ENCODE results near the gene ELOVL2. TPM values are rescaled to one million over a fixed set of nuclear protein-coding genes. Genes with fewer than 3 reads are reported as not detected.

Gene ELOVL2
- total RNA-seq, 2 donors from 2014 or later = 0.23 to 0.38 TPM

- intact Hi-C loops (cut with DNase I) = no loop called here
- DNase-seq (ENCODE audit: low spot score) = no peak
Observed at GRCh38 chr6:11062715-11063114, 18.6 kb upstream of the ELOVL2 start.

DNA sequence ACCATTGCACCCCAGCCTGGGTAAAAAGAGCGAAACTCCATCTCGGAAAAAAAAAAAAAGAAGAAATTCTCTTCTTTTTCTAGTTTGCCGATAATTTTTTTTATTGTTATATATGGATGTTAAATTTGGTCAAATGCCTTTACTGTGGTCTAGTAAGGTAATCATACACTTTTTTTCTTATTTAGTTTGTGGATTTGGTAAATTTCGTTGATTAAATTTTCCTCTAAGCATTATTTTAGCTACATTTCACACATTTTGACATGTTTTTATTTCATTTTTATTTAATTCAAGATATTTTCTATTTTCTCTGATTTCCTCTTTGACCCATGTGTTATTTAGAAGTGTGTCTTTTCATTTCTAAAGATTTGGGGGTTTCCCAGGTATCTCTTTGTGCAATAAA lies 18.0 kb upstream of the ELOVL2 start:
- intact Hi-C loops (cut with DNase I) = no loop called here

GRCh38 chr6:11058406-11058805 lies 14.3 kb upstream of the ELOVL2 start:
- no peak for DNase-seq (ENCODE audit: low spot score)
- intact Hi-C loops (cut with DNase I) = no loop called here

More for the DNA sequence above, 18.0 kb upstream of the ELOVL2 start:
- no peak for DNase-seq (ENCODE audit: low spot score)

GRCh38 chr6:11056871-11057270 lies 12.8 kb upstream of the ELOVL2 start:
- no peak for DNase-seq (ENCODE audit: low spot score)
- intact Hi-C loops (cut with DNase I) = no loop called here

DNA sequence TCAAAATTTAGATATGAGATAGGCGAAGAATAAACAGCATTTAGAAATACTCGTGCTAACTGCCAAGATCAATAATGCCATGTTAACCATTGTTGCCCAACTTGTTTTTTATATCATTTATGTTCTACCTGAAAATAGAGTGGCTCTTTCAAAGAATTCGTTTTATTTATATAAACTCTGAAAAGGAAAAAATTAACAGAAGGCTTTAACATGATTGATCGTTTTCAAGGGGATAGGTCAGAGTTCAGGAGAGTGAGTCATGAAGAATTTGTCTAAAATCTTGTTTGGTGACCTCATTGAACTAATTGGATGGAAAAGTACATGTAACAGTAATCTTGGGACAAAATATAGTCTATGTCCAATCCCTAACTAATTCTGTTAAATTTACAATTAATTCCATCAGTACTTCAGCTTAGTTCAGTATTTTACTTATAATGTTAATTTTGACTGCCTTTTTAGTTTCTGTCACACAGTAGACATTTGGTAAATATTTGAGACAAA lies 11.1 kb upstream of the ELOVL2 start:
- intact Hi-C loops (cut with DNase I) = no loop called here
- no peak for DNase-seq (ENCODE audit: low spot score)

GRCh38 chr6:11054722-11055121 lies 10.6 kb upstream of the ELOVL2 start:
- DNase-seq (ENCODE audit: low spot score) = no peak
- intact Hi-C loops (cut with DNase I) = no loop called here

GRCh38 chr6:11053307-11053706 lies 9.2 kb upstream of the ELOVL2 start:
- DNase-seq (ENCODE audit: low spot score) = no peak
- intact Hi-C loops (cut with DNase I) = no loop called here

DNA sequence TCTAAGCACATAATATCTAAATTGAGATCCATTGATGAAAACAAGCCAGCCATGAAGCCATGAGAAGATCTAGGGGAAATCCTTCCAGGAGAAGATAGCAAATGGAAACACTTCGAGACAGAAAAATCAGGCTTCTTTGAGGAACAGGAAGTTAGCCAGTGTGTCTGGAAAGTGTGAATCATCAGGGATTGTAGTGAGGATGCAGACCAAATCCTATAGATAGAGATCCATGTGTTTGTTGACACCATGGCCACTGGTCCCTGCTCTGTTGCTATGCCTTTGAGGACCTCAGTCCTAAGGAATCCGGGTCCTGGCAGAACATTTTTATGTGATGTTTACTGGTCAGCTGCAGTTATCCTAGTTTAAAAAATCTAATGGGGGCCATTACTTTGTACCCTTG lies 6.6 kb upstream of the ELOVL2 start:
- intact Hi-C loops (cut with DNase I) = no loop called here
- no peak for DNase-seq (ENCODE audit: low spot score)

DNA sequence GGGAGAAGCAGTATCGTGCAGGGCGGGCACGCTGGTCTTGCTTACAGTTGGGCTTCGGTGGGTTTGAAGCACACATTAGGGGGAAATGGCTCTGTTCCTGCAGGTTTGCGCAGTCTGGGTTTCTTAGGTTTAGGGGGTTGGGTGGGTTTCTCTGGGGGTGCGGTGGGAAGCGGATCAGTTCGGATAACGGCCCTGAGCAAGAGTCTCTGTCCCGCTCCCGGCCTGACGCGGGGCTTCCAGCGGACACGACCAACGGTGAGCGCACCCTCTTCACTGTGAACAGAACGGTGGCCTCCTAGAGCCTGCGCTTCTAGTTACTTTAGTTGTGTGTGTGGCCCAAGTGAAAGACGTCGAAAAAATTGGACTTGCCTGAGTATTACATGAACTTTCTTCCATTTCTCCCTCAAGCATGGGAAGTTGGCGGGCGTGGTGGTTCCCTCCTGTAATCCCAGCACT lies 635 bp upstream of the ELOVL2 start:
- DNase-seq (ENCODE audit: low spot score) = no peak
- intact Hi-C loops (cut with DNase I) = no loop called here

- intact Hi-C loops (cut with DNase I) = no loop called here
- no peak for DNase-seq (ENCODE audit: low spot score)
Observed at GRCh38 chr6:11043378-11043960, 636 bp downstream of the ELOVL2 start.

- intact Hi-C loops (cut with DNase I) = no loop called here
- no peak for DNase-seq (ENCODE audit: low spot score)
Observed at GRCh38 chr6:11042750-11043377, 1.2 kb downstream of the ELOVL2 start.

DNA sequence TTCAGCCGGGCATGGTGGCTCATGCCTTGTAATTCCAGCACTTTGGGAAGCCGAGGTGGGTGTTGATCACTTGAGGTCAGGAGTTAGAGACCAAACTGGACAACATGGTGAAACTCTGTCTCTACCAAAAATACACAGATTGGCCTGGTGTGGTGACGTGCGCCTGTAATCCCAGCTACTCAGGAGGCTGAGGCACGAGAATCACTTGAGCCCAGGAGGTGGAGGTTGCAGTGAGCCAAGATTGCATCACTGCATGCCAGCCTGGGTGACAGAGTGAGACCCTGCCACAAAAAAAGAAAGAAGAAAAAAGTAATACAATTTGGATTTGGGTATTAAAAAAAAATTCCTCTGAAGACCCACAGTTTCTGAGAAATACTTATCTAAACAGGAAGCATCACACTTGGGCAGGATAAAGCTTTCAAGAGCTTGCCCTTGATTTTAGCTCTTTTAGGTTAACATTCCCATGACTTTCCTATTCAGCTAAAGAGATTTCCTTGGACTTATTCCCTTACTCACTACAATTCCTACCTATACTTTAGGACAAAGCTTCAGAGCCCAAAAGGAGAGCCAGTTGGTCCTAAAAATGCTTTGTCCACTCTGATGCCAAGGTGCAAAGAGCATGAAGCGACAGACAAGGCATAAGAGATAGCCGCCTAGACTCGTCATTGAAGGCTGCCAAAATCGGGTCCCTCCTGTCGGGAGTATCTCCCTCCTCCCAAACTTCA lies 1.9 kb downstream of the ELOVL2 start:
- intact Hi-C loops (cut with DNase I) = no loop called here

GRCh38 chr6:11040134-11040533 lies 4.0 kb downstream of the ELOVL2 start:
- DNase-seq (ENCODE audit: low spot score) = no peak
- intact Hi-C loops (cut with DNase I) = no loop called here

More for the DNA sequence above, 1.9 kb downstream of the ELOVL2 start:
- DNase-seq (ENCODE audit: low spot score) = no peak

GRCh38 chr6:11039040-11039439 lies 5.1 kb downstream of the ELOVL2 start:
- DNase-seq (ENCODE audit: low spot score) = no peak
- intact Hi-C loops (cut with DNase I) = no loop called here

DNA sequence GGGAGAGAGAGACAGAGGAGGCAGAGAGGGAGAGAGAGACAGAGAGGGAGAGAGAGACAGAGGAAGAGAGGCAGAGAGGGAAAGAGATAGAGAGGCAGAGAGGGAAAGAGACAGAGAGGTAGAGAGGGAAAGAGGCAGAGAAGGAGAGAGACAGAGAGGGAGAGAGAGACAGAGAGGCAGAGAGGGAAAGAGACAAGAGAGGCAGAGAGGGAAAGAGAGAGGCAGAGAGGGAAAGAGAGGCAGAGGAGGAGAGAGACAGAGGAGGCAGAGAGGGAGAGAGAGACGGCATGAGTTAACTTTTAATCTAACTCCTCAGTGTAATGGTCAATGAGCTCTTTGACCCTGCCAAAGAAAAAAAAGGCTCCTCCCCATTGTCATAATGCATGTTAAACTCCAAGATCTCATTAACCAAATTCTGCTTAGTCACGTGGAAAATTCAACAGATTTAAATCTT lies 7.1 kb downstream of the ELOVL2 start:
- no peak for DNase-seq (ENCODE audit: low spot score)
- intact Hi-C loops (cut with DNase I) = no loop called here

- intact Hi-C loops (cut with DNase I) = no loop called here
- DNase-seq (ENCODE audit: low spot score) = no peak
Observed at GRCh38 chr6:11036351-11036740, 7.8 kb downstream of the ELOVL2 start.

GRCh38 chr6:11035616-11036350 lies 8.3 kb downstream of the ELOVL2 start:
- no peak for DNase-seq (ENCODE audit: low spot score)
- intact Hi-C loops (cut with DNase I) = loop anchor here in 1 of 2 donors (2.0 kb wide), 1 partner anchor 71 kb away; no protein-coding TSS in a partner anchor

- DNase-seq (ENCODE audit: low spot score) = no peak
- intact Hi-C loops (cut with DNase I) = loop anchor here in 1 of 2 donors (2.0 kb wide), 1 partner anchor 73 kb away; no protein-coding TSS in a partner anchor
Observed at GRCh38 chr6:11033825-11034224, 10.3 kb downstream of the ELOVL2 start.

DNA sequence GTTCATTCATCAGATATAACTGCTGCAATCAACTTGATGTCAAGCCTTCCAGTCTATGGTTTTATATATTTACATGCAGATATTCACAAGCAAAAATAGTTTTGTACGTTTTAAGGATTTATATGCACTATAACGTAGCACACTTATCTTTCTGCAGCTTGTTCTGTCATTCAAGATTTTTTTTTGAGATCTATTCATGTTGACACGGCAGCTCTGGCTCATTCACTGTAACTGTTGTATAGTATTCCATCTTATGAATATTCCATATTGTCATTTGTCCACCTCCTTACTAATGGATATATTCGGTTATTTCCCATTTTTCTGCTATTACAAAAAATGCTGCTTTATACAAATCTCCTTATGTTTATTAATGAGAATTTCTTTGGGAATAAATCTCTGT lies 13.2 kb downstream of the ELOVL2 start:
- intact Hi-C loops (cut with DNase I) = no loop called here
- no peak for DNase-seq (ENCODE audit: low spot score)

DNA sequence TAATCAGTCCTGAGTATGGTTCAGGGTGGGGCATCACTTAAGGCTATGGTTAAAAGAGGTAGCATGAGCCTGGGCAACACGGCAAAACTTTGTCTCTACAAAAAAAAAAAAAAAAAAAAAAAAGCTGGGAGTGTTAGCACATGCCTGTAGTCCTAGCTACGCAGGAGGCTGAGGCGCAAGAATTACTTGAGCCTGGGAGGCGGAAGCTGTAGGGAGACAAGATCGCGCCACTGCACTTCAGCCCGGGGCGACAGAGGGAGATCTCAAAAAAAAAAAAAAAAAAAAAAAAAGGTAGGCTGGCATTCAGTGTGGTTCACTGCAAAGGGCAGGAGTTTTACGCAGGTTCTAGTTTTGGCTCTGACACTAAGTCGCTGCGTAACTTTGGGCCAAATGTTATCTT lies 15.1 kb downstream of the ELOVL2 start:
- intact Hi-C loops (cut with DNase I) = no loop called here

More for the DNA sequence above, 15.1 kb downstream of the ELOVL2 start:
- DNase-seq (ENCODE audit: low spot score) = no peak

Measured in posterior vena cava (tissue), 2 donors.